Limb (tissue), 2 donors: ENCODE measurements around the gene INF2.

Source experiments
- DNase-seq, 2 donors: peaks; one replicate each; pipeline ENCODE4 v3.0.0-alpha.2; 2016; ENCODE audit errors: extremely low spot score in 2 of 2

INF2 gene

GRCh38 chr14:104688505-104689108 lies 811 bp upstream of the INF2 start:
- DNase-seq, result no peak

GRCh38 chr14:104689881-104690711 lies 678 bp downstream of the INF2 start:
- no peak for DNase-seq

GRCh38 chr14:104690861-104691455 lies 1.5 kb downstream of the INF2 start:
- no peak for DNase-seq

- no peak for DNase-seq
Observed at GRCh38 chr14:104691546-104692260, 2.3 kb downstream of the INF2 start.

DNA sequence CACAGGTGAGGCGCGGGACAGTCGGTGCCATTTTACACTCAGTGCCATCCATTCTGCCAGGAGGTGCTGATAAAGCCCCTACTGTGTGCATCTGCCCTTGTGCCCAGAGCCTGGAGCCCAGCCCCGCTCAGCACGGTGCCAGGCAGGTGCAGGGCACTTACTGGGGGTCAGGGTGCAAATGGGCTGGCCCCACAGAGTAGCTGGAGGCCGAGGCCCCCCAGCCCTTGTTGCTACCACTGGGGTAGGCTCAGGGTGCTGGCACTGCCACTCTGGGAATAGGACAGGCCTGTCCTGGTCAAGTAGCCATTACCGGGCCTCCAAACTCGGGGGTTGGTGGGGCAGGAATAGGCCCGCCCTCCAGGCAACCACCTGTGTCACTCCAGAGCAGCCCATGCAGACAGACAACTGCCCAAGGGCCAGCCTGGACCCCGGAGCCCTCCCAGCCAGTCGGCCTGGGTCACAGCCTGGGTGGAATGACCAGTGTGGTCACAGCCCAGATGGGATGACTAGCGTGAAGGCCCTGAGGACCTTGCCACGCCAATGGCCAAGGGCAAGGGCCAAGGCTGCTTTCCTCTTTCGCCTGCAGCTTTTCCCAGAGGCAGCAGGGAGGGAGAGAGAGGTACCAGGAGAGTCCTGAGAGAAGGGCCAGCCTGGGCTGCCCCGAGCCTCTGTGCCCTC lies 3.0 kb downstream of the INF2 start:
- no peak for DNase-seq

DNA sequence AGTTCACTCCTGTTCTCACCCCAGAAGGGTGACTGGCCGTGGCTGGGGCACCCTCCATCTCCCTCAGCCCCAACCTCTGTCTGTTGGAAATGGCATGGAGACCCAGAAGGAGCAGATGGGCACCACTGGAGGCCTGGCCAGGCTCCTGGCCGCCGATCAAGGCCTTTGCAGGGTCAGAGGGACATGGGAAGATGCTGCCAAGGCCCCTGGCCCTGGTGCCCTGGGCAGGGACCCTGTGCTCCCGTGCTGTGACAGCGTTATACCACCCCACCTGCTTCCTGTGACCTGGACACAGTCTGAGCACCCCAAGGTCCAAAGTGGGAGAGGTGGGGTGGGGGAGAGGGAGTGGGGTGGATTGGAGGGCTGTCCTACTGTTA lies 3.5 kb downstream of the INF2 start:
- no peak for DNase-seq

GRCh38 chr14:104693482-104694431 lies 4.3 kb downstream of the INF2 start:
- DNase-seq, result no peak

GRCh38 chr14:104694475-104694950 lies 5.1 kb downstream of the INF2 start:
- no peak for DNase-seq

GRCh38 chr14:104694991-104695659 lies 5.7 kb downstream of the INF2 start:
- no peak for DNase-seq

DNA sequence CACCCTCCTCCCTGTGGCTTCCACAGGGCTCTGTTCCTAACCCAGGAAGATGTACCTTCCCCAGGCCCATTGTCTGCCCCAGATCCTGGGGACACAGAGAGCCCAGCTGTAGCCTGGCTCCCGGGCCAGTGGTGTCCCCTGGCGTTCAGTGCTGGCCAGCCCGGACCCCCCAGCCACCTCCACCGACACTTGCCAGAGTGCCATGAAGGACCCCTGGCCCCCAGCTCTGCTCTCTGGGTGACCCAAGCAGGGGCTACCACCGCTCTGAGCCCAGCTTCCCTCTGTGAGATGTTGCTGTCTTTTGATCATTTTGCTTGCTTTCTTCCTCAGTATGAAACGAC lies 6.2 kb downstream of the INF2 start:
- DNase-seq, result no peak

- DNase-seq, result no peak
Observed at GRCh38 chr14:104696671-104697316, 7.4 kb downstream of the INF2 start.

DNA sequence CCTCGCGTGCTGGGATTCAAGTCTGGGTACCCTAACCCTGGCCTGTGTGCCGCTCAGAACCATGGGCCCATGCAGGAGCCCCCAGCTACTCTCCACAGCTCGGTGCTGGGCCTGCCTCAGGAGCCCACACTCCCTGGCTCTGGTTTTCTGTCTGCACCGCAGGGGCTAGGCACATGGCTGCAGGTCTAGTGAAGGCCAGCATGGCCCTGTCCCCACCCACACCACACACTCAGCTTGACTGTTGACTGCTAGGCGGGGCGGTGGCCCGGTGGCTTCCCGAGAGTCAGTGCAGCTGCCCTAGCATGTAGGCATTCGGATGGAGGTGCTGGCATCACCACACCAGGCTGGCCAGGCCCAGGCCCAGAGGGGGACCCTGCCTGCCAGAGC lies 7.9 kb downstream of the INF2 start:
- DNase-seq, result no peak

DNA sequence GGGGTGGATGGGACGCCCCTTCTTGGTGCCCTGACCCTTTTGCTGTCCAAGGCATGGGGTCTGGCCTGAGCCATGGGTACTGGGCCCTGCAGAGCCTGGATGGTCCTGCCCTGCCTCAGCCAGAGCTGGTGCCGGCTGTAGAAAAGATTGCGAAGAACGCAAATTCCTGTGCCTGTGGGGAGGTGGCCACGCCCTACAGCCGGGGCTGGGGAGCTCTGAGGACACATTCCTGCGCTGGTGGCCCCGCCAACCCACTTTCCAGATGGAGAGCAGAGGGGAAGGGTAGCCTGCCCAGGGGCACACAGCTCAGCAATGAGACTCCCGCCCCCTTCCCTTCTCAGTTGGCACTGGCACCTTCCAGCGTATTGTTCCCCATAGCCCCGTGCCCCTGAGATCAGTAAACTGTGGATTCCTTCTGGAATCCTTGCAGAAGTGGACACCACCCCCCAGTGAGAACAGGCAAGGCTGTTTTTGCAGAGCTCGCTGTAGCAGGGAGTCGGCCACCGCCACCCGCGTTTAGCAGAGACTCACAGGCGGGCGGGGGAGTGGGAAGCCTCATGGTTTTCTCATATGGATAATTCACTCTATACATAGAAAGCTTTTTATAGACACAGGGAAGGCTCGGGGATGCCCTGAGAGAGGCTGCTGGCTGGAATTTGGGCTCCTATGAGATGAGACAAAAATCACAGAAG lies 8.6 kb downstream of the INF2 start:
- DNase-seq, result no peak

GRCh38 chr14:104698688-104699425 lies 9.4 kb downstream of the INF2 start:
- no peak for DNase-seq

DNA sequence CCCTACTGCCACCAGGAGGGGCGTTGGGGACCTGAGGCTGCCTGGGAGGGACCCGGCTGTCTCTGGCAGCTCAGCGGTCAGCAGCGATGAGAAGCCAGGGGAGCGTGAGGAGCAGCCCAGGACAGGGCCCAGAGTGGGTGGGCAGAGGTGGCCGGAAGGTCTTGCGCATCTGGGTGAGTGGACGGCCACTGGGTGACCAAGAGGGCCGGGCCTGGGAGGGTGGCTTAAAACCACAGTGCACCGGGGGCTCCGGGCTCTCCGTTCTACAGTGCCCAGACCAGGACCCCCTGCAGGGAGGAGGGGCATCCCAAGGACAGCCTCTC lies 10.0 kb downstream of the INF2 start:
- DNase-seq, result no peak

GRCh38 chr14:104700225-104700651 lies 10.8 kb downstream of the INF2 start:
- no peak for DNase-seq

GRCh38 chr14:104700747-104701217 lies 11.4 kb downstream of the INF2 start:
- no peak for DNase-seq
